SK-N-SH (cell line): ENCODE results near the gene CNTNAP2. TPM values are rescaled to one million over a fixed set of nuclear protein-coding genes. Genes with fewer than 3 reads are reported as not detected.
"Not testable (repeated sequence)": the region's sequence is repeated elsewhere in the genome, so short reads cannot be mapped to it uniquely, and the experiment has no call there.

Source experiments
- CTCF ChIA-PET: fragments of 300-600, 350-600 bp; formaldehyde crosslinking; extraction: SDS; loops from one replicate; lab custom pipeline; 2021; lab: Yijun Ruan, JAX
- POLR2A ChIA-PET: fragments of 350-600 bp; sonication (Branson Sonifier 250); formaldehyde crosslinking; extraction: SDS; loops from one replicate; lab custom pipeline; 2020; ENCODE audit warnings: antibody characterized with exemption, inconsistent platforms; lab: Yijun Ruan, JAX
- DNase-seq: peaks from one replicate; pipeline ENCODE4 v3.0.0; 2012
- H2AFZ ChIP-seq: fragments of 200-600 bp; sonication (generic); 2 replicates; pipeline ENCODE4 v1.8.1; 2016; ENCODE audit warnings: antibody characterized with exemption, mild to moderate bottlenecking, low read depth
- H3F3A ChIP-seq: fragments of 200-600 bp; sonication (generic); replicated peaks from 2 replicates; pipeline ENCODE3; 2016; ENCODE audit warnings: antibody characterized with exemption, mild to moderate bottlenecking; ENCODE audit not compliant: insufficient read depth
- H3K27ac ChIP-seq, 2 experiments: fragments of 200-500 bp in 1 of 2; fragments of 200-600 bp in 1 of 2; sonication (Bioruptor generic) in 1 of 2; sonication (generic), shearing (Covaris generic) in 1 of 2; 2 replicates each; pipeline versions ENCODE4 v1.5.1 to v1.6.1; 2014 to 2016; ENCODE audit warnings: low read depth in 2 of 2, inconsistent platforms in 1 of 2, low read length in 1 of 2, mild to moderate bottlenecking in 1 of 2, mixed read lengths in 1 of 2
- H3K27me3 ChIP-seq: fragments of 200-600 bp; sonication (generic), shearing (Covaris generic); 2 replicates; pipeline ENCODE4 v1.6.1; 2016; ENCODE audit warnings: mixed run types; ENCODE audit not compliant: insufficient read depth
- H3K36me3 ChIP-seq, 2 experiments: fragments of 200-500 bp in 1 of 2; fragments of 200-600 bp in 1 of 2; sonication (Bioruptor generic) in 1 of 2; sonication (generic) in 1 of 2; replicated peaks in 1 of 2; 2 replicates each; pipeline versions ENCODE3 to v1.5.1; 2014 to 2016; ENCODE audit warnings: low read length in 1 of 2, mild to moderate bottlenecking in 1 of 2; ENCODE audit not compliant: insufficient read depth in 2 of 2, control insufficient read depth in 1 of 2
- H3K4me1 ChIP-seq, 2 experiments: fragments of 200-500 bp in 1 of 2; fragments of 200-600 bp in 1 of 2; sonication (Bioruptor generic) in 1 of 2; sonication (generic), shearing (Covaris generic) in 1 of 2; 2 replicates each; pipeline versions ENCODE4 v1.5.1 to v1.6.1; 2014 to 2016; ENCODE audit warnings: low read depth in 1 of 2, low read length in 1 of 2, mixed run types in 1 of 2; ENCODE audit not compliant: insufficient read depth in 2 of 2, control insufficient read depth in 1 of 2
- H3K4me2 ChIP-seq: fragments of 200-600 bp; sonication (generic), shearing (Covaris generic); 2 replicates; pipeline ENCODE4 v1.6.1; 2017; ENCODE audit warnings: mixed run types
- H3K4me3 ChIP-seq, 2 experiments: fragments of 200-500 bp in 1 of 2; fragments of 200-600 bp in 1 of 2; sonication (Bioruptor generic) in 1 of 2; sonication (generic), shearing (Covaris generic) in 1 of 2; 2 replicates each; pipeline versions ENCODE4 v1.5.1 to v1.8.1; 2014 to 2016; ENCODE audit warnings: low read depth in 2 of 2, inconsistent platforms in 1 of 2, low read length in 1 of 2, mild to moderate bottlenecking in 1 of 2, mixed read lengths in 1 of 2, moderate library complexity in 1 of 2
- H3K79me2 ChIP-seq: fragments of 200-600 bp; sonication (generic); 2 replicates; pipeline ENCODE4 v1.8.1; 2017; ENCODE audit warnings: mild to moderate bottlenecking; ENCODE audit not compliant: insufficient read depth
- H3K9ac ChIP-seq: fragments of 200-600 bp; sonication (generic); 2 replicates; pipeline ENCODE4 v1.6.1; 2017; ENCODE audit warnings: mixed run types
- H3K9me2 ChIP-seq: fragments of 200-600 bp; sonication (generic); 2 replicates; pipeline ENCODE4 v1.6.1; 2017; ENCODE audit warnings: mixed run types
- H3K9me3 ChIP-seq: fragments of 200-600 bp; sonication (generic); 2 replicates; pipeline ENCODE4 v1.6.1; 2017; ENCODE audit warnings: mixed run types, mild to moderate bottlenecking, moderate library complexity
- H4K20me1 ChIP-seq: fragments of 200-600 bp; sonication (generic); 2 replicates; pipeline ENCODE4 v1.6.1; 2017; ENCODE audit warnings: mild to moderate bottlenecking, mixed run types; ENCODE audit not compliant: insufficient read depth
- CHD2 ChIP-seq: fragments of 150-350 bp; IDR thresholded peaks from 2 replicates; pipeline ENCODE4 v1.6.1; 2018; ENCODE audit warnings: low read length; ENCODE audit not compliant: partially characterized antibody
- CTCF ChIP-seq: fragments of 200-600 bp; sonication (generic); IDR thresholded peaks from 2 replicates; pipeline ENCODE4 v1.6.1; 2017; ENCODE audit warnings: antibody characterized with exemption, mild to moderate bottlenecking, moderate library complexity
- EP300 ChIP-seq, 2 experiments: IDR thresholded peaks; 2 replicates each; pipeline versions ENCODE4 v1.4.0 to v1.6.1; 2012; ENCODE audit warnings: borderline replicate concordance in 1 of 2, low read depth in 1 of 2, low read length in 1 of 2
- EZH2phosphoT487 ChIP-seq: fragments of 200-600 bp; sonication (generic); IDR thresholded peaks from 2 replicates; pipeline ENCODE4 v1.6.1; 2017; ENCODE audit warnings: low read depth, mixed run types, mild to moderate bottlenecking, antibody characterized with exemption, moderate library complexity, borderline replicate concordance
- FOSL2 ChIP-seq: IDR thresholded peaks from 2 replicates; pipeline ENCODE4 v1.4.0; 2012; ENCODE audit warnings: low read depth, mild to moderate bottlenecking, moderate library complexity, borderline replicate concordance
- GABPA ChIP-seq: IDR thresholded peaks from 2 replicates; pipeline ENCODE4 v1.4.0; 2012; ENCODE audit warnings: low read depth, mild to moderate bottlenecking
- GATA2 ChIP-seq: sonication (generic); formaldehyde crosslinking; IDR thresholded peaks from 2 replicates; pipeline ENCODE4 v1.5.0; 2020; ENCODE audit warnings: mild to moderate bottlenecking, missing genetic modification reagents
- IRF3 ChIP-seq: fragments of 150-350 bp; IDR thresholded peaks from 2 replicates; pipeline ENCODE4 v1.6.1; 2016; ENCODE audit warnings: mild to moderate bottlenecking, low read depth, low read length
- JUND ChIP-seq: IDR thresholded peaks from 2 replicates; pipeline ENCODE4 v1.4.0; 2012
- MXI1 ChIP-seq: IDR thresholded peaks from 2 replicates; pipeline ENCODE4 v1.6.1; 2012; ENCODE audit warnings: mild to moderate bottlenecking, low read depth, low read length, improper control_type of control experiment
- REST ChIP-seq: IDR thresholded peaks from 2 replicates; pipeline ENCODE4 v1.6.1; 2012; ENCODE audit warnings: mild to moderate bottlenecking, low read depth, low read length, moderate library complexity
- RFX5 ChIP-seq: IDR thresholded peaks from 2 replicates; pipeline ENCODE4 v1.6.1; 2012; ENCODE audit warnings: mild to moderate bottlenecking, improper control_type of control experiment, low read length
- TAF1 ChIP-seq: IDR thresholded peaks from 2 replicates; pipeline ENCODE4 v1.6.1; 2012; ENCODE audit warnings: low read depth, mild to moderate bottlenecking, low read length, moderate library complexity, borderline replicate concordance
- TCF12 ChIP-seq: IDR thresholded peaks from 2 replicates; pipeline ENCODE4 v1.4.0; 2012
- USF1 ChIP-seq: IDR thresholded peaks from 2 replicates; pipeline ENCODE4 v1.4.0; 2012; ENCODE audit warnings: low read depth, borderline replicate concordance
- WGBS: methylation state at CpG from one replicate; pipeline ENCODE4 v1.1.6; 2017; ENCODE audit warnings: low lambda C conversion rate; 5-methylcytosine and 5-hydroxymethylcytosine counted together
- polyA plus RNA-seq, 3 experiments: library from polyadenylated mRNA; depleted of rRNA; stranded (reverse); fragments of >200 nt; gene quantifications; 2 replicates each; pipeline ENCODE4 v1.2.3, GENCODE V29; 2012

The CNTNAP2 gene
- polyA plus RNA-seq, 1 of the 3 experiments (the other 2 are of a cell fraction): 3.4 TPM

GRCh38 chr7:147798001-147798400 is 1681.4 kb downstream of the CNTNAP2 start:
- Histone ChIP-seq H3K36me3 (peaks cover 0 to 8% of the 10 kb centered on the region in 2 experiments), H3K9me2 (0 out of 2 replicates have a peak, but pooled peaks cover 4% of the 10 kb centered on the region), H3K27ac (no peak overlapping the region), H3K79me2 (no peaks in the 10 kb centered on the region), H3K4me1 (peaks cover 0 to 3% of the 10 kb centered on the region in 2 experiments; a peak in 1 of 4 replicates), H3K9me3 (no peaks in the 10 kb centered on the region), H3K9ac (no peak overlapping the region), H2AFZ (no peak overlapping the region), H3K27me3 (no peaks in the 10 kb centered on the region), H3K4me3 (no peak overlapping the region), H3K4me2 (no peak overlapping the region), H3F3A (no peaks in the 10 kb centered on the region), H4K20me1 (no peaks in the 10 kb centered on the region)
- no peak for TF ChIP-seq FOSL2
- no peak for TF ChIP-seq GABPA
- TF ChIP-seq REST: no peak
- no peak for TF ChIP-seq IRF3
- TF ChIP-seq EP300 (IDR thresholded peaks at IDR 0.05; ENCODE audit: borderline replicate concordance in 1 of 2, low read depth in 1 of 2, low read length in 1 of 2): no peak
- TF ChIP-seq JUND: no peak
- no peak for TF ChIP-seq USF1
- TF ChIP-seq CHD2: no peak
- TF ChIP-seq MXI1: no peak
- TF ChIP-seq TCF12: no peak
- no peak for TF ChIP-seq GATA2 (CRISPR knock-in tag)
- TF ChIP-seq CTCF: no peak
- TF ChIP-seq TAF1: no peak
- no peak for TF ChIP-seq EZH2phosphoT487
- no peak for TF ChIP-seq RFX5
- no peak for DNase-seq
- 69% methylated on average over 5 of the region's 5 CpGs for WGBS
- ChIA-PET POLR2A (no interaction called here), CTCF (interaction anchor here (0.6 to 1.8 kb wide), 3 partner anchors 16 to 576 kb away, joined by 3 to 4 read pairs (median 3); no protein-coding TSS in a partner anchor)

- H3K4me1 ChIP-seq, H3K27ac ChIP-seq, H4K20me1 ChIP-seq, H2AFZ ChIP-seq, H3K4me3 ChIP-seq, POLR2A ChIA-PET, H3F3A ChIP-seq, DNase-seq, H3K9ac ChIP-seq, H3K9me2 ChIP-seq, H3K4me2 ChIP-seq, CTCF ChIA-PET, H3K79me2 ChIP-seq, H3K27me3 ChIP-seq, H3K36me3 ChIP-seq: not testable (repeated sequence)
- H3K9me3 ChIP-seq: peaks cover 13% of the 10 kb centered on the region; the same call in 1 of the 2 replicates
- 86% methylated on average over 7 of the region's 30 CpGs for WGBS
These were observed 1685.2 kb downstream of the CNTNAP2 start for GRCh38 chr7:147801762-147802161.
